ENCODE measurements around the gene CUBN. TPM values are rescaled to one million over a fixed set of nuclear protein-coding genes. Genes with fewer than 3 reads are reported as not detected.

CUBN gene
- total RNA-seq, 4 donors from 2014 or later = 9.2 to 38.9 (median 25.4) TPM

DNA sequence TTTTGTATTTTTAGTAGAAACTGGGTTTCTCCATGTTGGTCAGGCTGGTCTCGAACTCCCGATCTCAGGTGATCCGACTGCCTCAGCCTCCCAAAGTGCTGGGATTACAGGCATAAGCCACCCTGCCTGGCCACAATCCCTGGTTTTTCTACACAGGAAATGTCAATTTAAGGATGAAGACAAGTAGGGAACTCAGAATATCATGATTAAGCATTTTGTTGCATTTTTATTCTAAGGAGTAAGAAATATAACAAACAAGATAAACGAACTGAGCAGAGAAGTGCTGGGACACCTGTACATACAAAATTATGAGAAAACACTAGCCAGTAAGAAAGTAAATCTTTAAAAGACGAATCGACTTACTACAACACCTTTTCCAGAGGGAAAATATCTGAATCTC lies 69.3 kb downstream of the CUBN start:
- H3K27ac ChIP-seq = peak overlapping the region in 2 of 4 donors; percentile 8 to 13
- no peaks in the 10 kb centered on the region for H3K9me3 ChIP-seq
- H3K36me3 ChIP-seq = no peaks in the 10 kb centered on the region
- no peak overlapping the region for H3K4me3 ChIP-seq
- WGBS, 2 donors = 75 to 80% methylated on average over 6 of the region's 6 CpGs
- H3K27me3 ChIP-seq = no peaks in the 10 kb centered on the region
- peaks cover 0 to 47% (median 4%) of the 10 kb centered on the region in 4 donors for H3K4me1 ChIP-seq
- no peak for DNase-seq (ENCODE audit: low spot score in 2 of 2)
- TF ChIP-seq EP300 (IDR thresholded peaks at IDR 0.05) = no peak
- TF ChIP-seq, protein P1, sequence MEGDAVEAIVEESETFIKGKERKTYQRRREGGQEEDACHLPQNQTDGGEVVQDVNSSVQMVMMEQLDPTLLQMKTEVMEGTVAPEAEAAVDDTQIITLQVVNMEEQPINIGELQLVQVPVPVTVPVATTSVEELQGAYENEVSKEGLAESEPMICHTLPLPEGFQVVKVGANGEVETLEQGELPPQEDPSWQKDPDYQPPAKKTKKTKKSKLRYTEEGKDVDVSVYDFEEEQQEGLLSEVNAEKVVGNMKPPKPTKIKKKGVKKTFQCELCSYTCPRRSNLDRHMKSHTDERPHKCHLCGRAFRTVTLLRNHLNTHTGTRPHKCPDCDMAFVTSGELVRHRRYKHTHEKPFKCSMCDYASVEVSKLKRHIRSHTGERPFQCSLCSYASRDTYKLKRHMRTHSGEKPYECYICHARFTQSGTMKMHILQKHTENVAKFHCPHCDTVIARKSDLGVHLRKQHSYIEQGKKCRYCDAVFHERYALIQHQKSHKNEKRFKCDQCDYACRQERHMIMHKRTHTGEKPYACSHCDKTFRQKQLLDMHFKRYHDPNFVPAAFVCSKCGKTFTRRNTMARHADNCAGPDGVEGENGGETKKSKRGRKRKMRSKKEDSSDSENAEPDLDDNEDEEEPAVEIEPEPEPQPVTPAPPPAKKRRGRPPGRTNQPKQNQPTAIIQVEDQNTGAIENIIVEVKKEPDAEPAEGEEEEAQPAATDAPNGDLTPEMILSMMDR (IDR thresholded peaks at IDR 0.05) = no peak
- no peak for TF ChIP-seq POLR2A (IDR thresholded peaks at IDR 0.05)

DNA sequence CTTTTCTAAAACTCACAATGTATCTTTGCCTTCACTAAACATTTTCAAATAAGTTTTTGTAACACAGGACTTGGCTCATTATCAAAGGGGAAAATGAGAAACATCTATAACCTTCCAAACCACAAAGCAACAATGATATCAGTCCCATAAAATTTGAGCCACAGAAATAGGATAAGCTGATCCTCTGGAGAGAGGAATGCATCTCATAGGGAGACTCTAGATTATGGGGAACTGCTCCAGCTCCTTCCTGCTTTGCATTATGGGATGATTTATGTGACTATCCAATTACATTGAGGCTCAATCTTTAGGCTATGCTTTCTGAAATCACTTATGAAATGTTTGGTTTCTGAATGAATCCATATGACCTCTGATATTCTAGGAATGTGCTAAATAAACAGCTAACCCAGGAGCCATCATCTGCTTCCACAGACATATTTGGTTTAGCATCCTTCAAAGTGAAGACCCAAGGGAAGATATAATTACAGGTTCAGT lies 70.4 kb downstream of the CUBN start:
- no peaks in the 10 kb centered on the region for H3K9me3 ChIP-seq
- peak overlapping the region in 2 of 4 donors; percentile 13 to 59 for H3K27ac ChIP-seq
- no peak for DNase-seq (ENCODE audit: low spot score in 2 of 2)
- H3K4me3 ChIP-seq = no peak overlapping the region
- TF ChIP-seq, protein P1 (IDR thresholded peaks at IDR 0.05) = no peak
- TF ChIP-seq POLR2A (IDR thresholded peaks at IDR 0.05) = no peak
- no peak for TF ChIP-seq EP300 (IDR thresholded peaks at IDR 0.05)
- no peaks in the 10 kb centered on the region for H3K27me3 ChIP-seq
- H3K4me1 ChIP-seq = peaks cover 0 to 41% (median 4%) of the 10 kb centered on the region in 4 donors
- H3K36me3 ChIP-seq = no peaks in the 10 kb centered on the region

- H3K27ac ChIP-seq = no peak overlapping the region
- WGBS, 2 donors = 92 to 94% methylated on average over 3 of the region's 3 CpGs
- H3K36me3 ChIP-seq = no peaks in the 10 kb centered on the region
- H3K27me3 ChIP-seq = no peaks in the 10 kb centered on the region
- H3K4me3 ChIP-seq = no peak overlapping the region
- no peak for TF ChIP-seq POLR2A (IDR thresholded peaks at IDR 0.05)
- TF ChIP-seq EP300 (IDR thresholded peaks at IDR 0.05) = no peak
- TF ChIP-seq, protein P1 (IDR thresholded peaks at IDR 0.05) = no peak
- H3K9me3 ChIP-seq = no peaks in the 10 kb centered on the region
- no peak for DNase-seq (ENCODE audit: low spot score in 2 of 2)
- peaks cover 0 to 29% (median 3%) of the 10 kb centered on the region in 4 donors for H3K4me1 ChIP-seq
Observed at GRCh38 chr10:17058093-17058492, 71.5 kb downstream of the CUBN start.

GRCh38 chr10:17056781-17057428 lies 72.7 kb downstream of the CUBN start:
- DNase-seq (ENCODE audit: low spot score in 2 of 2) = no peak
- 73 to 77% methylated on average over 6 of the region's 6 CpGs for WGBS, 2 donors

GRCh38 chr10:17053513-17053912 lies 76.1 kb downstream of the CUBN start:
- DNase-seq (ENCODE audit: low spot score in 2 of 2) = no peak
- Histone ChIP-seq H3K36me3 (no peaks in the 10 kb centered on the region), H3K27ac (no peak overlapping the region), H3K27me3 (no peaks in the 10 kb centered on the region), H3K9me3 (peaks cover 0 to 7% (median 0%) of the 10 kb centered on the region in 4 donors), H3K4me1 (peaks cover 0 to 8% (median 0%) of the 10 kb centered on the region in 4 donors), H3K4me3 (no peak overlapping the region)
- WGBS, 2 donors = 86 to 88% methylated on average over 3 of the region's 3 CpGs
- TF ChIP-seq POLR2A (IDR thresholded peaks at IDR 0.05) (no peak), EP300 (IDR thresholded peaks at IDR 0.05) (no peak)
- TF ChIP-seq, protein P1 (IDR thresholded peaks at IDR 0.05) = no peak

More at GRCh38 chr10:17056781-17057428, 72.7 kb downstream of the CUBN start:
- Histone ChIP-seq H3K9me3 (peaks cover 0 to under 1% (median 0%) of the 10 kb centered on the region in 4 donors), H3K36me3 (no peaks in the 10 kb centered on the region), H3K4me3 (no peak overlapping the region), H3K4me1 (peaks cover 0 to 18% (median 0%) of the 10 kb centered on the region in 4 donors), H3K27ac (peak overlapping the region in 1 of 4 donors; percentile 2), H3K27me3 (no peaks in the 10 kb centered on the region)
- TF ChIP-seq, protein P1 (IDR thresholded peaks at IDR 0.05) = no peak
- TF ChIP-seq EP300 (IDR thresholded peaks at IDR 0.05) (no peak), POLR2A (IDR thresholded peaks at IDR 0.05) (no peak)

Data from tibial nerve (tissue), 4 donors.